ENCODE measurements around the gene RB1.

The RB1 gene

DNA sequence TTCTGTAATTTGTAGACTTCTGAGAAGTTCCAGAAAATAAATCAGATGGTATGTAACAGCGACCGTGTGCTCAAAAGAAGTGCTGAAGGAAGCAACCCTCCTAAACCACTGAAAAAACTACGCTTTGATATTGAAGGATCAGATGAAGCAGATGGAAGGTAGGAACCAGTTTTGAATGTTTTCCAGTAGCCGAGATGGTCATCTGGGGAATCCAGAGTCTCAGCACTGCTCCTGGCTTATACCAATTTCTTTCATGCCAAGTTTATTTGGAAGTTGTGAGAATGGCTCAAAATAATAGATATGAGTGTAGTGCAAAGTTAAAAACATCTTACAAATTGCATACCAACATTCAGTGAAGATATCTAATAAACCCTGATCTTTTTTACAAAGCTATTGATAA lies 173.1 kb downstream of the RB1 start:
- ChIA-PET POLR2A (no interaction called here), CTCF (no interaction called here)
- no peak for DNase-seq (ENCODE audit: low read depth, low spot score)
- no peak for TF ChIP-seq CTCF (IDR thresholded peaks at IDR 0.05; ENCODE audit: insufficient read depth, low read length, missing control alignments)
- H3K4me3 ChIP-seq (ENCODE audit: low read depth, low read length) = no peak overlapping the region

DNA sequence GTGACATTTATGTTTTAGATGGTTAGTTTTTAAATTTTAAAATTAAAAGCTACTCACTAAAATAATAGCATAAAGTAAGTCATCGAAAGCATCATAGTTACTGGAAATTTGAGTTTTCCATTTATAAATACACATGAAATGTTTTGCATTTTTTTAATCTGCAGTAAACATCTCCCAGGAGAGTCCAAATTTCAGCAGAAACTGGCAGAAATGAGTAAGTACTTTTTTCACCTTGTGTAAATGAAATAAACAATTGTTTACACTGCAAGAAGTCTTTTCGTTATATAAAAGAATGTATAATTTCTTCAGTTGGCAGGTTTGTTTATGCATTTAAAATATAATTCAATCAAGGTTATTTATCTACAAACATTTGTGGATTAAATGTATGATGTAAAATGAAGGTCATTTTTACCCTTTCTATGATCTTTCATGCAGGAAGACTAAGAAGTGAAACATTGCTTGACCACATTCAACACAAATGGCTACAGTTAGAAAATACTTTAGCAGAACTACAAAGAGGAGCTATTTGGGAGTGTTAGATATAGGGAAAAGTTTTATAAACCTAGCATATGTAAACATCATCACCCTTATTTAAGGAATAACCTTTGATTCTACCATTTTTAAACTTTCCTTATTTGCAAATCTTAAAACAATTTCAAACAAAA lies 173.8 kb downstream of the RB1 start:
- H3K4me3 ChIP-seq (ENCODE audit: low read depth, low read length) = no peak overlapping the region
- CTCF ChIA-PET = no interaction called here
- no peak for TF ChIP-seq CTCF (IDR thresholded peaks at IDR 0.05; ENCODE audit: insufficient read depth, low read length, missing control alignments)
- DNase-seq (ENCODE audit: low read depth, low spot score) = no peak
- POLR2A ChIA-PET = no interaction called here

- TF ChIP-seq CTCF (IDR thresholded peaks at IDR 0.05; ENCODE audit: insufficient read depth, low read length, missing control alignments) = no peak
- H3K4me3 ChIP-seq (ENCODE audit: low read depth, low read length) = no peak overlapping the region
- ChIA-PET POLR2A (no interaction called here), CTCF (no interaction called here)
- DNase-seq (ENCODE audit: low read depth, low spot score) = no peak
These were observed 174.8 kb downstream of the RB1 start for GRCh38 chr13:48478391-48478790.

- ChIA-PET POLR2A (no interaction called here), CTCF (no interaction called here)
- no peak for TF ChIP-seq CTCF (IDR thresholded peaks at IDR 0.05; ENCODE audit: insufficient read depth, low read length, missing control alignments)
- DNase-seq (ENCODE audit: low read depth, low spot score) = no peak
- H3K4me3 ChIP-seq (ENCODE audit: low read depth, low read length) = no peak overlapping the region
These were observed 180.0 kb downstream of the RB1 start for GRCh38 chr13:48483575-48483974.

- no peak for DNase-seq (ENCODE audit: low read depth, low spot score)
- no peak for TF ChIP-seq CTCF (IDR thresholded peaks at IDR 0.05; ENCODE audit: insufficient read depth, low read length, missing control alignments)
- ChIA-PET POLR2A (no interaction called here), CTCF (no interaction called here)
- no peak overlapping the region for H3K4me3 ChIP-seq (ENCODE audit: low read depth, low read length)
These were observed 181.9 kb downstream of the RB1 start for GRCh38 chr13:48485432-48485831.

DNA sequence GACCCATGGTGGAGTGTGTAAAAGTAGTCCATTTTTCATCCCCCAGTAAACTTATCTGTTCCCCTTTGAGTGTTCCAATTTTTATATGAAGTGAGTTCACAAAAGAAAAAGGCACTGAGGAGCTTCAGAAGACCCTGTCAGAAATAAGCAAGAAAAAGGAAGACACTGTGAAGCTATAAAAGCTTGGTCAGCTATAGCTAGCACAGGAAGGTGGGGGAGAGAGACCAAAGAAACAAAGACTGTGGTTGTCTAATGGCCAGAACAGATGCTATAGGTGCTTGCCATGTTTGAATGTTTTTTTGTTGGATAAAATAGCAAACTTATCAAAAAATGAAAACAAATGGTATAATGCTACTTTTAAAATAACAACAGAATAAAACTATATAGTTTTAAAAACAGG lies 182.8 kb downstream of the RB1 start:
- CTCF ChIA-PET = interaction anchor here (1.2 kb wide), 1 partner anchor 38 kb away, joined by 4 read pairs; no protein-coding TSS in a partner anchor
- H3K4me3 ChIP-seq (ENCODE audit: low read depth, low read length) = no peak overlapping the region
- no peak for TF ChIP-seq CTCF (IDR thresholded peaks at IDR 0.05; ENCODE audit: insufficient read depth, low read length, missing control alignments)
- no peak for DNase-seq (ENCODE audit: low read depth, low spot score)
- POLR2A ChIA-PET = no interaction called here
